Neural cell (in vitro differentiated cells): ENCODE results near the gene CNTN6. TPM values are rescaled to one million over a fixed set of nuclear protein-coding genes. Genes with fewer than 3 reads are reported as not detected.

Experiments
- H2AFZ ChIP-seq: fragments of 200-600, 300-800 bp; sonication (generic), shearing (Covaris generic); 2 replicates; pipeline ENCODE4 v1.6.0; 2014; ENCODE audit warnings: low read depth, mild to moderate bottlenecking, antibody characterized with exemption, low read length, moderate library complexity
- H3F3A ChIP-seq: fragments of 200-600 bp; shearing (Covaris generic); 2 replicates; pipeline ENCODE4 v1.6.1; 2016; ENCODE audit warnings: mild to moderate bottlenecking, moderate library complexity, mixed read lengths, antibody characterized with exemption, low read length; ENCODE audit not compliant: insufficient read depth, poor library complexity, severe bottlenecking
- H3K27ac ChIP-seq: fragments of 200-600, 300-800 bp; sonication (generic), shearing (Covaris generic); 2 replicates; pipeline ENCODE4 v1.5.1; 2014; ENCODE audit warnings: mild to moderate bottlenecking, low read length, moderate library complexity
- H3K27me3 ChIP-seq: fragments of 300-800, 200-600 bp; sonication (generic), shearing (Covaris generic); 2 replicates; pipeline ENCODE4 v1.6.0; 2014; ENCODE audit warnings: mild to moderate bottlenecking, low read depth, low read length, moderate library complexity; ENCODE audit not compliant: insufficient read depth
- H3K36me3 ChIP-seq: fragments of 300-800, 200-600 bp; sonication (generic), shearing (Covaris generic); 2 replicates; pipeline ENCODE4 v1.5.1; 2014; ENCODE audit warnings: mild to moderate bottlenecking, antibody characterized with exemption, low read length, moderate library complexity; ENCODE audit not compliant: insufficient read depth
- H3K4me2 ChIP-seq: fragments of 300-800, 200-600 bp; sonication (generic), shearing (Covaris generic); 2 replicates; pipeline ENCODE4 v1.6.0; 2014; ENCODE audit warnings: mild to moderate bottlenecking, low read length
- H3K4me3 ChIP-seq: fragments of 300-800, 200-600 bp; sonication (generic), shearing (Covaris generic); 2 replicates; pipeline ENCODE4 v1.5.1; 2014; ENCODE audit warnings: mild to moderate bottlenecking, low read length, moderate library complexity
- H3K79me2 ChIP-seq: fragments of 200-600 bp; shearing (Covaris generic); replicated peaks from 2 replicates; pipeline ENCODE4 v1.6.0; 2014; ENCODE audit warnings: mild to moderate bottlenecking, low read length, moderate library complexity; ENCODE audit not compliant: insufficient read depth
- H3K9ac ChIP-seq: fragments of 300-800, 200-600 bp; sonication (generic), shearing (Covaris generic); 2 replicates; pipeline ENCODE4 v1.6.1; 2016; ENCODE audit warnings: mild to moderate bottlenecking, low read length, mixed read lengths
- H3K9me2 ChIP-seq: fragments of 200-600 bp; shearing (Covaris generic); 2 replicates; pipeline ENCODE4 v1.6.1; 2016; ENCODE audit warnings: mild to moderate bottlenecking, low read length, mixed read lengths; ENCODE audit not compliant: insufficient read depth
- H3K9me3 ChIP-seq: fragments of 200-600, 300-800 bp; sonication (generic), shearing (Covaris generic); 2 replicates; pipeline ENCODE4 v1.6.1; 2016; ENCODE audit warnings: mild to moderate bottlenecking, mixed run types, low read length, moderate library complexity, mixed read lengths
- H4K20me1 ChIP-seq: fragments of 200-600 bp; shearing (Covaris generic); 2 replicates; pipeline ENCODE4 v1.6.1; 2016; ENCODE audit warnings: mild to moderate bottlenecking, mixed run types; ENCODE audit not compliant: insufficient read depth
- EP300 ChIP-seq: fragments of 450-650 bp; conservative IDR thresholded peaks from 2 replicates; pipeline ENCODE4 v1.6.1; 2014; ENCODE audit warnings: antibody characterized with exemption, mild to moderate bottlenecking, moderate library complexity; ENCODE audit not compliant: poor library complexity, severe bottlenecking
- EZH2 ChIP-seq: fragments of 200-600, 300-800 bp; shearing (Covaris generic), sonication (generic); IDR thresholded peaks from 2 replicates; pipeline ENCODE4 v1.6.1; 2014; ENCODE audit warnings: antibody characterized with exemption, low read length, borderline replicate concordance, mild to moderate bottlenecking; ENCODE audit not compliant: insufficient read depth, poor library complexity, severe bottlenecking
- MXI1 ChIP-seq: fragments of 450-650 bp; conservative IDR thresholded peaks from 2 replicates; pipeline ENCODE4 v1.6.1; 2014; ENCODE audit warnings: antibody characterized with exemption, mild to moderate bottlenecking; ENCODE audit not compliant: poor library complexity, severe bottlenecking
- POLR2AphosphoS5 ChIP-seq: IDR thresholded peaks from 2 replicates; pipeline ENCODE4 v1.6.1; 2012
- RAD21 ChIP-seq: fragments of 450-650 bp; conservative IDR thresholded peaks from 2 replicates; pipeline ENCODE4 v1.6.1; 2014; ENCODE audit warnings: antibody characterized with exemption, mild to moderate bottlenecking, moderate library complexity
- SMC3 ChIP-seq: fragments of 450-650 bp; conservative IDR thresholded peaks from 2 replicates; pipeline ENCODE4 v1.6.1; 2014; ENCODE audit warnings: antibody characterized with exemption, mild to moderate bottlenecking, moderate library complexity; ENCODE audit not compliant: poor library complexity
- TAF1 ChIP-seq: IDR thresholded peaks from 2 replicates; pipeline ENCODE4 v1.6.1; 2012; ENCODE audit warnings: low read depth
- polyA plus RNA-seq: library from polyadenylated mRNA; depleted of rRNA; stranded (reverse); fragments of >200 nt; gene quantifications from 2 replicates; pipeline ENCODE4 v1.2.3, GENCODE V29; 2014
- TF ChIP-seq, protein P1 (sequence below): fragments of 450-650 bp; IDR thresholded peaks from 2 replicates; pipeline ENCODE4 v1.5.1; 2014; ENCODE audit warnings: antibody characterized with exemption, mild to moderate bottlenecking, moderate library complexity; ENCODE audit not compliant: poor library complexity, severe bottlenecking
- TF ChIP-seq, protein P2 (sequence below): IDR thresholded peaks from 2 replicates; pipeline ENCODE4 v1.6.1; 2012; ENCODE audit warnings: borderline replicate concordance

Gene CNTN6
- polyA plus RNA-seq, 1 donor from 2014 or later, result 1.8 TPM

DNA sequence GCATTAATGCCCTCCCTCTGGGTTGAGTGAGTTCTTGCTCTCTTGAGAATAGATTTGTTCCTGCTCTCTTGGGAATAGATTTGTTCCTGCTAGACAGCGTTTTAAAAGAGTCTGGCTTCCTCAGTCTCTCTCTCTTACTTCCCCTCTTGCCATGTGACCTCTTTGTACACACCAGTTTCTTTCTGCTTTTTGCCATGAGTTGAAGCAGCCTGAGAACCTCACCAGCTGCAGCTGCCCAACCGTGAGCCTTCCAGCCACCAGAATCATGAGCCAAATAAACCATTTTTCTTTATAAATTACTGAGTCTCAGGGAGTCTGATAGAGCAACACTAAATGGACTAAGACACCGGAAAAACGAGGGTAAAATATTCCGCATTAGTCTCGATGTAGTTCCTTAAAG lies 253.6 kb downstream of the CNTN6 start:
- H3K36me3 ChIP-seq, result no peaks in the 10 kb centered on the region
- H4K20me1 ChIP-seq, result no peaks in the 10 kb centered on the region
- H3K9ac ChIP-seq, result no peak overlapping the region
- no peak overlapping the region for H3K27ac ChIP-seq
- no peaks in the 10 kb centered on the region for H3F3A ChIP-seq
- H3K4me3 ChIP-seq, result no peak overlapping the region
- TF ChIP-seq, protein P1, sequence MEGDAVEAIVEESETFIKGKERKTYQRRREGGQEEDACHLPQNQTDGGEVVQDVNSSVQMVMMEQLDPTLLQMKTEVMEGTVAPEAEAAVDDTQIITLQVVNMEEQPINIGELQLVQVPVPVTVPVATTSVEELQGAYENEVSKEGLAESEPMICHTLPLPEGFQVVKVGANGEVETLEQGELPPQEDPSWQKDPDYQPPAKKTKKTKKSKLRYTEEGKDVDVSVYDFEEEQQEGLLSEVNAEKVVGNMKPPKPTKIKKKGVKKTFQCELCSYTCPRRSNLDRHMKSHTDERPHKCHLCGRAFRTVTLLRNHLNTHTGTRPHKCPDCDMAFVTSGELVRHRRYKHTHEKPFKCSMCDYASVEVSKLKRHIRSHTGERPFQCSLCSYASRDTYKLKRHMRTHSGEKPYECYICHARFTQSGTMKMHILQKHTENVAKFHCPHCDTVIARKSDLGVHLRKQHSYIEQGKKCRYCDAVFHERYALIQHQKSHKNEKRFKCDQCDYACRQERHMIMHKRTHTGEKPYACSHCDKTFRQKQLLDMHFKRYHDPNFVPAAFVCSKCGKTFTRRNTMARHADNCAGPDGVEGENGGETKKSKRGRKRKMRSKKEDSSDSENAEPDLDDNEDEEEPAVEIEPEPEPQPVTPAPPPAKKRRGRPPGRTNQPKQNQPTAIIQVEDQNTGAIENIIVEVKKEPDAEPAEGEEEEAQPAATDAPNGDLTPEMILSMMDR, result no peak
- TF ChIP-seq EZH2 (no peak), RAD21 (no peak), TAF1 (no peak), POLR2AphosphoS5 (no peak), EP300 (no peak), MXI1 (no peak), SMC3 (no peak)
- TF ChIP-seq, protein P2, sequence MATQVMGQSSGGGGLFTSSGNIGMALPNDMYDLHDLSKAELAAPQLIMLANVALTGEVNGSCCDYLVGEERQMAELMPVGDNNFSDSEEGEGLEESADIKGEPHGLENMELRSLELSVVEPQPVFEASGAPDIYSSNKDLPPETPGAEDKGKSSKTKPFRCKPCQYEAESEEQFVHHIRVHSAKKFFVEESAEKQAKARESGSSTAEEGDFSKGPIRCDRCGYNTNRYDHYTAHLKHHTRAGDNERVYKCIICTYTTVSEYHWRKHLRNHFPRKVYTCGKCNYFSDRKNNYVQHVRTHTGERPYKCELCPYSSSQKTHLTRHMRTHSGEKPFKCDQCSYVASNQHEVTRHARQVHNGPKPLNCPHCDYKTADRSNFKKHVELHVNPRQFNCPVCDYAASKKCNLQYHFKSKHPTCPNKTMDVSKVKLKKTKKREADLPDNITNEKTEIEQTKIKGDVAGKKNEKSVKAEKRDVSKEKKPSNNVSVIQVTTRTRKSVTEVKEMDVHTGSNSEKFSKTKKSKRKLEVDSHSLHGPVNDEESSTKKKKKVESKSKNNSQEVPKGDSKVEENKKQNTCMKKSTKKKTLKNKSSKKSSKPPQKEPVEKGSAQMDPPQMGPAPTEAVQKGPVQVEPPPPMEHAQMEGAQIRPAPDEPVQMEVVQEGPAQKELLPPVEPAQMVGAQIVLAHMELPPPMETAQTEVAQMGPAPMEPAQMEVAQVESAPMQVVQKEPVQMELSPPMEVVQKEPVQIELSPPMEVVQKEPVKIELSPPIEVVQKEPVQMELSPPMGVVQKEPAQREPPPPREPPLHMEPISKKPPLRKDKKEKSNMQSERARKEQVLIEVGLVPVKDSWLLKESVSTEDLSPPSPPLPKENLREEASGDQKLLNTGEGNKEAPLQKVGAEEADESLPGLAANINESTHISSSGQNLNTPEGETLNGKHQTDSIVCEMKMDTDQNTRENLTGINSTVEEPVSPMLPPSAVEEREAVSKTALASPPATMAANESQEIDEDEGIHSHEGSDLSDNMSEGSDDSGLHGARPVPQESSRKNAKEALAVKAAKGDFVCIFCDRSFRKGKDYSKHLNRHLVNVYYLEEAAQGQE, result no peak
- H2AFZ ChIP-seq, result no peak overlapping the region
- H3K9me2 ChIP-seq, result no peaks in the 10 kb centered on the region
- H3K9me3 ChIP-seq, result no peaks in the 10 kb centered on the region
- no peaks in the 10 kb centered on the region for H3K79me2 ChIP-seq
- H3K27me3 ChIP-seq, result no peaks in the 10 kb centered on the region
- no peak overlapping the region for H3K4me2 ChIP-seq

DNA sequence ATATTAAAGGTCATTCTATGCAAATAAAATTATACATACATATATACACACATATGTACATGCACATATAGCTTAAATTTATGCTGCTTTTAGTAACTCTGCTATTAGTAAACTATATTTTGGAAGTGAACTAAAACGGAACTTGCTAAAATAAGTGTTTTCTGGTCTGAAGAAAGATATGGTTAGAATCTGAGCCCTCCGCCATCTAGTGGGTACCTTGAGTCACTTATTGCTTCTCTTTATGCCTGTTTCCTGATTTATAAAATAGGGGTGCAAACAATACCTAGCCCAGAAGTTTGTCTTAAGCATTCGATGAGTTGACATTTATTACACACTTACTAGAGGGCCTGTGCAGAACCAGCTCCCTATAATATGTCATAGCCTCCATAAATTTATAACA lies 255.7 kb downstream of the CNTN6 start:
- H3K9ac ChIP-seq, result no peak overlapping the region
- H3K79me2 ChIP-seq, result no peaks in the 10 kb centered on the region
- no peak overlapping the region for H3K27ac ChIP-seq
- H3K9me2 ChIP-seq, result no peaks in the 10 kb centered on the region
- H3K4me3 ChIP-seq, result no peak overlapping the region
- no peaks in the 10 kb centered on the region for H3K27me3 ChIP-seq
- TF ChIP-seq POLR2AphosphoS5 (no peak), EP300 (no peak), EZH2 (no peak), SMC3 (no peak), TAF1 (no peak), MXI1 (no peak), RAD21 (no peak)
- TF ChIP-seq, protein P1, result no peak
- TF ChIP-seq, protein P2, result no peak
- no peaks in the 10 kb centered on the region for H3K9me3 ChIP-seq
- no peaks in the 10 kb centered on the region for H3F3A ChIP-seq
- no peak overlapping the region for H3K4me2 ChIP-seq
- H2AFZ ChIP-seq, result no peak overlapping the region
- H3K36me3 ChIP-seq, result no peaks in the 10 kb centered on the region
- no peaks in the 10 kb centered on the region for H4K20me1 ChIP-seq
